ENCODE measurements around the gene DPP9. TPM values are rescaled to one million over a fixed set of nuclear protein-coding genes. Genes with fewer than 3 reads are reported as not detected.

The DPP9 gene
- total and polyA plus RNA-seq, 2 of the 13 experiments (the other 11 are each of a cell fraction or from before 2014, with no cell fraction given) = 8.4 to 25.8 TPM

DNA sequence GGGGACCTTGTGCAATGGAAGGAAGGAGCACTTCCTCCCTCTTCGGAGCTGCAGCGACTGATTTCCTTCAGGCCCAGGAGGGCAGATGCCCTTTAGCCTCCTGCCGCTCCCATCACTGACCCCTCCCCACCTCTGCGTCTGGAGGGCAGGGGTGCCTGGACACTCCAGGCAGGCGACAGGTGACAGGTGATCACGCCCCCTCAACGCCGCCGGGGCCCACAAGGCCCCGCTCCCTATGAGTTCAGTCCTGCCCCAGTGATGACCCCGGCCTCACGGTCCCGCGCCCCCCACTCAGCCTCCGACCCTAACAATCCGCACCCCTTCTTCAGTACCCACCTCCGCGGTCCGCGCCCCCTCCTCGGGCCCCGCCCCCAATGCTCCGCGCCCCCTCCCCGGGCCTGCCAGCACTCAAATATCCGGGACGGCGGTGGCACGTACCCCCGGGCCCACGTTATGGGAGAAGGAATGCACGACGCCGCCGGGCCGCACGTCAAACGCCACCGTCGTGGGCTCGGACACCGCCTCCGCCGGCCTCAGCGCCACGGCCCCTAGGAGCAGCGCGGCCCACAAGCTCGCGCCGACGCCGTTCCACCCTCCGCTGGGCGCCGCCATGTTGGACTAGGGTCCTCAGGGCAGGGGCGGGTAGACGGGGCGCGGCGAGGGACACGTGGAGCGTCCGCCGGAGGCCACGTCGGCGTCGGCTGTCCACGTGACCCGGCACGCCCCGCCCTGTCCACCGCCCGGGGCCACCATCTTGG lies 53.7 kb downstream of the DPP9 start, which contains the start of gene MYDGF (continued):
- TF ChIP-seq ZFP90 (CRISPR knock-in tag; IDR thresholded peaks at IDR 0.05; ENCODE audit: borderline replicate concordance) = no peak
- TF ChIP-seq, protein P1, sequence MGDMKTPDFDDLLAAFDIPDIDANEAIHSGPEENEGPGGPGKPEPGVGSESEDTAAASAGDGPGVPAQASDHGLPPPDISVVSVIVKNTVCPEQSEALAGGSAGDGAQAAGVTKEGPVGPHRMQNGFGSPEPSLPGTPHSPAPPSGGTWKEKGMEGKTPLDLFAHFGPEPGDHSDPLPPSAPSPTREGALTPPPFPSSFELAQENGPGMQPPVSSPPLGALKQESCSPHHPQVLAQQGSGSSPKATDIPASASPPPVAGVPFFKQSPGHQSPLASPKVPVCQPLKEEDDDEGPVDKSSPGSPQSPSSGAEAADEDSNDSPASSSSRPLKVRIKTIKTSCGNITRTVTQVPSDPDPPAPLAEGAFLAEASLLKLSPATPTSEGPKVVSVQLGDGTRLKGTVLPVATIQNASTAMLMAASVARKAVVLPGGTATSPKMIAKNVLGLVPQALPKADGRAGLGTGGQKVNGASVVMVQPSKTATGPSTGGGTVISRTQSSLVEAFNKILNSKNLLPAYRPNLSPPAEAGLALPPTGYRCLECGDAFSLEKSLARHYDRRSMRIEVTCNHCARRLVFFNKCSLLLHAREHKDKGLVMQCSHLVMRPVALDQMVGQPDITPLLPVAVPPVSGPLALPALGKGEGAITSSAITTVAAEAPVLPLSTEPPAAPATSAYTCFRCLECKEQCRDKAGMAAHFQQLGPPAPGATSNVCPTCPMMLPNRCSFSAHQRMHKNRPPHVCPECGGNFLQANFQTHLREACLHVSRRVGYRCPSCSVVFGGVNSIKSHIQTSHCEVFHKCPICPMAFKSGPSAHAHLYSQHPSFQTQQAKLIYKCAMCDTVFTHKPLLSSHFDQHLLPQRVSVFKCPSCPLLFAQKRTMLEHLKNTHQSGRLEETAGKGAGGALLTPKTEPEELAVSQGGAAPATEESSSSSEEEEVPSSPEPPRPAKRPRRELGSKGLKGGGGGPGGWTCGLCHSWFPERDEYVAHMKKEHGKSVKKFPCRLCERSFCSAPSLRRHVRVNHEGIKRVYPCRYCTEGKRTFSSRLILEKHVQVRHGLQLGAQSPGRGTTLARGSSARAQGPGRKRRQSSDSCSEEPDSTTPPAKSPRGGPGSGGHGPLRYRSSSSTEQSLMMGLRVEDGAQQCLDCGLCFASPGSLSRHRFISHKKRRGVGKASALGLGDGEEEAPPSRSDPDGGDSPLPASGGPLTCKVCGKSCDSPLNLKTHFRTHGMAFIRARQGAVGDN (CRISPR knock-in tag; IDR thresholded peaks at IDR 0.05) = peak; percentile 86
- no peak for TF ChIP-seq ZNF549 (CRISPR knock-in tag; IDR thresholded peaks at IDR 0.05)
- no peak for TF ChIP-seq ZNF570 (CRISPR knock-in tag; IDR thresholded peaks at IDR 0.05; ENCODE audit: borderline replicate concordance)
- TF ChIP-seq ATF1 (CRISPR knock-in tag; IDR thresholded peaks at IDR 0.05) = no peak
- peak; percentile 41; the same call in 1 of the 2 replicates for TF ChIP-seq CAMTA2 (CRISPR knock-in tag; IDR thresholded peaks at IDR 0.05; ENCODE audit: borderline replicate concordance)
- TF ChIP-seq, protein P2, sequence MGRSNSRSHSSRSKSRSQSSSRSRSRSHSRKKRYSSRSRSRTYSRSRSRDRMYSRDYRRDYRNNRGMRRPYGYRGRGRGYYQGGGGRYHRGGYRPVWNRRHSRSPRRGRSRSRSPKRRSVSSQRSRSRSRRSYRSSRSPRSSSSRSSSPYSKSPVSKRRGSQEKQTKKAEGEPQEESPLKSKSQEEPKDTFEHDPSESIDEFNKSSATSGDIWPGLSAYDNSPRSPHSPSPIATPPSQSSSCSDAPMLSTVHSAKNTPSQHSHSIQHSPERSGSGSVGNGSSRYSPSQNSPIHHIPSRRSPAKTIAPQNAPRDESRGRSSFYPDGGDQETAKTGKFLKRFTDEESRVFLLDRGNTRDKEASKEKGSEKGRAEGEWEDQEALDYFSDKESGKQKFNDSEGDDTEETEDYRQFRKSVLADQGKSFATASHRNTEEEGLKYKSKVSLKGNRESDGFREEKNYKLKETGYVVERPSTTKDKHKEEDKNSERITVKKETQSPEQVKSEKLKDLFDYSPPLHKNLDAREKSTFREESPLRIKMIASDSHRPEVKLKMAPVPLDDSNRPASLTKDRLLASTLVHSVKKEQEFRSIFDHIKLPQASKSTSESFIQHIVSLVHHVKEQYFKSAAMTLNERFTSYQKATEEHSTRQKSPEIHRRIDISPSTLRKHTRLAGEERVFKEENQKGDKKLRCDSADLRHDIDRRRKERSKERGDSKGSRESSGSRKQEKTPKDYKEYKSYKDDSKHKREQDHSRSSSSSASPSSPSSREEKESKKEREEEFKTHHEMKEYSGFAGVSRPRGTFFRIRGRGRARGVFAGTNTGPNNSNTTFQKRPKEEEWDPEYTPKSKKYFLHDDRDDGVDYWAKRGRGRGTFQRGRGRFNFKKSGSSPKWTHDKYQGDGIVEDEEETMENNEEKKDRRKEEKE (IDR thresholded peaks at IDR 0.05) = no peak
- TF ChIP-seq, protein P3, sequence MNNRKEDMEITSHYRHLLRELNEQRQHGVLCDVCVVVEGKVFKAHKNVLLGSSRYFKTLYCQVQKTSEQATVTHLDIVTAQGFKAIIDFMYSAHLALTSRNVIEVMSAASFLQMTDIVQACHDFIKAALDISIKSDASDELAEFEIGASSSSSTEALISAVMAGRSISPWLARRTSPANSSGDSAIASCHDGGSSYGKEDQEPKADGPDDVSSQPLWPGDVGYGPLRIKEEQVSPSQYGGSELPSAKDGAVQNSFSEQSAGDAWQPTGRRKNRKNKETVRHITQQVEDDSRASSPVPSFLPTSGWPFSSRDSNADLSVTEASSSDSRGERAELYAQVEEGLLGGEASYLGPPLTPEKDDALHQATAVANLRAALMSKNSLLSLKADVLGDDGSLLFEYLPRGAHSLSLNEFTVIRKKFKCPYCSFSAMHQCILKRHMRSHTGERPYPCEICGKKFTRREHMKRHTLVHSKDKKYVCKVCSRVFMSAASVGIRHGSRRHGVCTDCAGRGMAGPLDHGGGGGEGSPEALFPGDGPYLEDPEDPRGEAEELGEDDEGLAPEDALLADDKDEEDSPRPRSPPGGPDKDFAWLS (CRISPR knock-in tag; IDR thresholded peaks at IDR 0.05; ENCODE audit: borderline replicate concordance) = no peak
- no peak for TF ChIP-seq NFIB (CRISPR knock-in tag; IDR thresholded peaks at IDR 0.05; ENCODE audit: borderline replicate concordance)
- no peak for TF ChIP-seq ZSCAN20 (CRISPR knock-in tag; IDR thresholded peaks at IDR 0.05; ENCODE audit: borderline replicate concordance)
- TF ChIP-seq, protein P4, sequence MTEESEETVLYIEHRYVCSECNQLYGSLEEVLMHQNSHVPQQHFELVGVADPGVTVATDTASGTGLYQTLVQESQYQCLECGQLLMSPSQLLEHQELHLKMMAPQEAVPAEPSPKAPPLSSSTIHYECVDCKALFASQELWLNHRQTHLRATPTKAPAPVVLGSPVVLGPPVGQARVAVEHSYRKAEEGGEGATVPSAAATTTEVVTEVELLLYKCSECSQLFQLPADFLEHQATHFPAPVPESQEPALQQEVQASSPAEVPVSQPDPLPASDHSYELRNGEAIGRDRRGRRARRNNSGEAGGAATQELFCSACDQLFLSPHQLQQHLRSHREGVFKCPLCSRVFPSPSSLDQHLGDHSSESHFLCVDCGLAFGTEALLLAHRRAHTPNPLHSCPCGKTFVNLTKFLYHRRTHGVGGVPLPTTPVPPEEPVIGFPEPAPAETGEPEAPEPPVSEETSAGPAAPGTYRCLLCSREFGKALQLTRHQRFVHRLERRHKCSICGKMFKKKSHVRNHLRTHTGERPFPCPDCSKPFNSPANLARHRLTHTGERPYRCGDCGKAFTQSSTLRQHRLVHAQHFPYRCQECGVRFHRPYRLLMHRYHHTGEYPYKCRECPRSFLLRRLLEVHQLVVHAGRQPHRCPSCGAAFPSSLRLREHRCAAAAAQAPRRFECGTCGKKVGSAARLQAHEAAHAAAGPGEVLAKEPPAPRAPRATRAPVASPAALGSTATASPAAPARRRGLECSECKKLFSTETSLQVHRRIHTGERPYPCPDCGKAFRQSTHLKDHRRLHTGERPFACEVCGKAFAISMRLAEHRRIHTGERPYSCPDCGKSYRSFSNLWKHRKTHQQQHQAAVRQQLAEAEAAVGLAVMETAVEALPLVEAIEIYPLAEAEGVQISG (CRISPR knock-in tag; IDR thresholded peaks at IDR 0.05) = peak; percentile 71; the same call in 1 of the 2 replicates
- TF ChIP-seq ZKSCAN8 (CRISPR knock-in tag; IDR thresholded peaks at IDR 0.05; ENCODE audit: borderline replicate concordance) = peak; percentile 22; the same call in 1 of the 2 replicates
- TF ChIP-seq, protein P5, sequence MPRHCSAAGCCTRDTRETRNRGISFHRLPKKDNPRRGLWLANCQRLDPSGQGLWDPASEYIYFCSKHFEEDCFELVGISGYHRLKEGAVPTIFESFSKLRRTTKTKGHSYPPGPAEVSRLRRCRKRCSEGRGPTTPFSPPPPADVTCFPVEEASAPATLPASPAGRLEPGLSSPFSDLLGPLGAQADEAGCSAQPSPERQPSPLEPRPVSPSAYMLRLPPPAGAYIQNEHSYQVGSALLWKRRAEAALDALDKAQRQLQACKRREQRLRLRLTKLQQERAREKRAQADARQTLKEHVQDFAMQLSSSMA (CRISPR knock-in tag; IDR thresholded peaks at IDR 0.05) = 0 out of 2 replicates have a peak, but pooled peaks have one; percentile 4
